HG03159 (cell line): ENCODE data around the gene CREG1.
"Not testable (repeated sequence)": the region's sequence is repeated elsewhere in the genome, so short reads cannot be mapped to it uniquely, and the experiment has no call there.

ENCODE experiments used
- ATAC-seq: cut with Tn5 transposase; IDR thresholded peaks from one replicate; pipeline ENCODE4 v1.9.1; 2021; ENCODE audit warnings: mild to moderate bottlenecking, moderate library complexity; ENCODE audit not compliant: unreplicated experiment

Gene CREG1

GRCh38 chr1:167564612-167565270 lies 11.2 kb upstream of the CREG1 start:
- ATAC-seq, result no peak

DNA sequence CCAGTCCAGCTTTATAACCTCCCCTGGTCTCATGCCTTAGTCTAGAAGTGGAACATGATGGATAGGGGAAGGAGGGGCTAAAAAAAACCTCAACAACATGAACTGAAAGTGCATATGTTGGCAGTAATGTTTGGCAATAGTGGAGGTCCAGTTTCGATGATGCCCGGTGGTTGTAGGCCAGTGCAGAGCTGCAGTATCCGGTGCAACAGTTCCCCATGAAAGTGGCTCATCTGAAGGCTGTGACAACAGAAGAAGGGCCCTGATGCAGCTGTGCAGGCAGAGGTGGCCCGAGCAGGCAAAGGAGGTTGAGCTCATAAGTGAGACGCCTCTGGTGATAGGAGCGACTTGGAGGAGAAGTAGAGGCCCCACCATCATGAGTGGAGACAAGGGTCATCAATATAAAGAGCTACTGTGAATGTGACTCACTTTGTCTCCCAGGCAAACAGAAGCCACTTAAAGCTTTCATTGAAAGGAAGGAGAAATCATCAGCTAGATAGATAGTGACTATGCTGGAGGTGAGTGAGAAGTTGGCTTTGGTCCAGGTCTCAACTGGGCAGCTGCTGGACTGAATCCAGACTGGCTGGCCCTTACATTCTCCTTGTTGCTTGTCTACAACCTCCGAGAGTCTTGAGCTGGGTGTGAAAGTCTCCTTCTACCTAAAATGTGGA lies 10.2 kb upstream of the CREG1 start:
- no peak for ATAC-seq

DNA sequence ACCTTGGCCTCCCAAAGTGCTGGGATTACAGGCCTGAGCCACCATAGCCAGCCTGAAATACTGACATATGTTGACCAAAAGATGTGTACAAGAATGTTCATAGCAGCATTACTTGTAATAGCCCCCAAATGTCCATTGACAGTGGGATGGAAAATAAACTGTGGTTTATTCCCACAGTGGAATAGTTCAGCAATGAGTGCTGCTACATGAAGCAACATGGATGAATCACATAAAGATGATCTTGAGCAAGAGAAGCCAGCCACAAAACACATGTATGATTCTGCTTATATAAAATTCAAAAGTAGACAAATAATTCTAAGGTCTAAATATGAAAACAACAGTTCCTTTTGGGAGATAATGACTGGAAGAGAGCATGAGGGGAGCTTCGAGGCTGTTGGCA lies 9.1 kb upstream of the CREG1 start:
- ATAC-seq, result no peak

DNA sequence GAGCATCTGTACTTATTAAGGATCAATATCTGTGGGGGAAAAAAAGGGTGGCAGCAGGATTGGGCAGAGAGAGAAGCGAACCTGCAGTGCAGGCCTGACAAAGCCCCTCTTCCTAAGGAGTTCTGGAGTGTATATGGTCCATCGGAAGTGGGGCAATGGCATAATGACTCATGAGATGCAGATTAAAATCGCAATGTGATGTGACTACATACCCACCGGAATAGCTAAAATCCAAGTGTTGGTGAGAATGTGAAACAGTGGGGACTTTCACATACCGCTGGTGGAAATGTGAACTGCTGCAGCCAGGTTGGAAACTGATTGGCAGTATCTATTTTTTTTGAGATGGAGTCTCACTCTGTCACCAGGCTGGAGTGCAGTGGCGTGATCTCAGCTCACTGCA lies 8.2 kb upstream of the CREG1 start:
- no peak for ATAC-seq

DNA sequence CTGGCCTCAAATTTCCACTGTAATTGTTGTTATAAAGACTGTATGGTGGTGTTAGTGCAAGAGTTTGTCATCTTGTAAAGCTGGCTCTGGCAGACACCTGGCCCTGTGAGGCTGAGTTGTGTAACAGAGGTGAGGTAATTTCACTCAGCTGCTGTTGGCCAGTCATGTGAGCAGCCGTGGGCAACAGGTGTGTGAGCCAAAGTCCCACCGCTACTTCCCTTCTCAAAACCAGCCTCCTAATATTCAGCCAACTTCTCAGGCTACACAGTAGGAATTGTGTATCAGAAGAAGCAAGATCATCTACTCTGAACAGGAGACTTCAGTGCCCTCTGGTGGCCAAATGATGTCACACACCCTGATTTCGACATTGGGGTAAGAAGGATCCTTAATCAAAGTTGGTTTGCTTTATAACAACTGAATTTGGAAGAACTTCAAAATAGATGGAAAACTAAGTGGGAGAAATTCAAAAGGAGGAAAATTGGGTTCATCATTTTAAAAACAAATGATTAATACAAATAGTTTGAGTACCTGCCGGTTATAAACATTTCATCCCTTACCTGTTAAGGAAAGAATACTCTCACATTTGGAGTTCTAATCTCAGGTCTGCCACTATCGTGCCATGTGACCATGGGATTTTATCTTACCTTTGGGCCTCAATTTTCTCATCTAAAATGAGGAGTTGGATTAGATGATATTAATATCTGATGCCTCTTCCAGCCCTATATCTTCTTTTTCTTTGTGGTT lies 2.6 kb upstream of the CREG1 start:
- ATAC-seq, result peak; percentile 44

DNA sequence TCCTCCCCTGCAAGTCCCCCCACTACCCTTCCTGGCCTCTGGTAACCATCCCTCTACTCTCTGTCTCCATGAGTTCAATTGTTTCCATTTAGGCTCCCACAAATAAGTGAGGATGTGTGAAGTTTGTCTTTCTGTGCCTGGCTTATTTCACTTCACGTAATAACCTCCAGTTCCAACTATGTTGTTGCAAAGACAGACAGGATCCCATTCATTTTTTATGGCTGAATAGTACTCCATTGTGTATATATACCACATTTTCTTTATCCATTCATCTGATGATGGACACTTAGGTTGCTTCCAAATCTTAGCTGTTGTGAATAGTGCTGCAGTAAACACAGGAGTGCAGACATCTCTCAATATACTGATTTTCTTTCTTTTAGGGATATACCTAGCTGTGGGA lies 1.5 kb upstream of the CREG1 start:
- not testable (repeated sequence) for ATAC-seq

DNA sequence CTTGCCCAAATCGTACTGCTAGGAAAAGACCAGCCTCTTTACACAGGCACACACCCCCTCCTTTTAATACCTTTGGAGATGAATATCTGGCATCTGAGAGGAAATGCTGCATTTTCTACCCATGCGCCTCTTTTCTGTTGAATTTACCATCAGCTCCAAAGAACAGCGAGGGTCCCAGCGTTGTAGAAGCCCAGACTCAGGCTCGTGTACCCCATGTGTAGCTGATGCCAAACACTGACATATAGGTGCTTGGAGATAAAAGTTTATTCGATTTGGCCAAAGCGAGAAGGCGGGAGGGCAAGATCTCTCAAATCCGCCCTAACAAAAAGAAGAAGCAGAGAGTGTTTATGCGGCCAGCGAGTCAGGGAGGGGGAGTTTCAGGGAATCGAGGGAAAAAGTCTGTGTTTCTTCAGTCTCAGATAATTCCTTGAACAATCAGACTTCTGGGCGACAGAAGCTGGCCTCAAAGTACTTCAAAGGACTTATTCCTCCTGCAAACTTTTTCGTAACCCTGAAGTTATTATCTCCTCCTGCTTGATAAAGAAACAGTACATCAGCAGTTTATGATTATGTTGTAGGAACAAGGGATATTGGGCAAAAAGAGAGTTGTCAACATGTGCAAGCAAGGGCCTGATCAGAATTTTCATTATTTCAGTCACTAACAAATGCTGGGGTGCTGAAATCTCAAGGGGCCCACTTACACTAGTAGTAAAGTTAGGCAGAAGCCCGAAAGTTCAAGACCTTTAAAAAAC lies 642 bp upstream of the CREG1 start:
- peak; percentile 13 for ATAC-seq

- ATAC-seq, result no peak
Measured at GRCh38 chr1:167551362-167551761, 2.2 kb downstream of the CREG1 start.

DNA sequence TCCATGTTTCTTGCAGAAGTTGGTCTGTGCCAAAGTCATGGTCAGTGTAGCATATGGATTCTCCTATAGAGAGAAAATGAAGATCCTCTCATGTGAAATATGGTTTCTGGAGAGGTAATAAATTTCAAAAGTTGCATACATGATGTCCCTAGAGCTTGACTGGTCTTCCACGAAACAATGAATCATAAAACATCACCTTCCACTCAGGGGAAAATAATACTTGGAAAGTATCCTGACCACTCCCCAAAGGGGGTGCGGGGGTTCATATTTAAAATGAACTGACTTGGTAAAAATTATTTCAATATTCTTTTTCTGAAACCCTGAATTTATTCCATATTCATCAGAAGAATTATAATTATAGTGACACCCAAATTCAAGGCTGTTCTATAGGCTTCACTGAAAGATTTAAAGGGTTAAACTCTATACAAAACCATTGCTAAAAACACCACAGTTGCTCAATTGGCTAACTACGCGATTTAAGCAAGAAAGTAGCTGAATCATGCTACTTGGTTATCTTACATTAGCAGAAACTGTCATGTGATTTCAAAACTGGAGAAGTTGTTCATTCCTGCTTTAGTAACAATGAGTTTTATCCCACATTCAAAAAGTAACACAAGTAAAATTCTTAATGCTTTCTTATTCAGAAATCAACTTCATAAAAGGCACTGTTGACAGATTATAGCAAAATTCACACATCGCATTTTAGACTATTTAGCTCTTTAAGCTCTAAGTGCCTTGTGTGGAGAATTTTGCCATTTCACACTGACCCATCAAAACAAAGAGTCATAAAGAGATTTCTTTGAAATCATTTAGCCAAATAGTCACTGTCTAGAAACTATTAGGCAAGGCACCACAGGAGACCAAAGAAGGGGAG lies 5.3 kb downstream of the CREG1 start:
- ATAC-seq, result no peak

- ATAC-seq, result no peak
Measured at GRCh38 chr1:167546935-167547334, 6.6 kb downstream of the CREG1 start.

DNA sequence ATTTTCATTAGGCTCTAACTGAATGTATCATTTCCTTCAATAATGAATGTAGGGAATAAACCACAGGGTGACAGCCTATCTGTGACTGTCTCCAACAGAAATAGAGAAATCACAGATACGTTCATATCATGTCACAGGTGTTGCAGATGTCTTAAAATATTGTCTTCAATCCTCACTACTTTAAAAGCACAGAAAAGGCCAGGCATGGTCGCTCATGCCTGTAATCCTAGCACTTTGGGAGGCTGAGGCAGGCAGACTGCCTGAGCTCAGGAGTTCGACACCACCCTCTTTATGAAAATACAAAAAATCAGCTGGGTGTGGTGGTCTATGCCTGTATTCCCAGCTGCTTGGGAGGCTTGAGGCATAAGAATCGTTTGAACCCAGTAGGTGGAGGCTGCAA lies 8.2 kb downstream of the CREG1 start:
- ATAC-seq, result no peak

DNA sequence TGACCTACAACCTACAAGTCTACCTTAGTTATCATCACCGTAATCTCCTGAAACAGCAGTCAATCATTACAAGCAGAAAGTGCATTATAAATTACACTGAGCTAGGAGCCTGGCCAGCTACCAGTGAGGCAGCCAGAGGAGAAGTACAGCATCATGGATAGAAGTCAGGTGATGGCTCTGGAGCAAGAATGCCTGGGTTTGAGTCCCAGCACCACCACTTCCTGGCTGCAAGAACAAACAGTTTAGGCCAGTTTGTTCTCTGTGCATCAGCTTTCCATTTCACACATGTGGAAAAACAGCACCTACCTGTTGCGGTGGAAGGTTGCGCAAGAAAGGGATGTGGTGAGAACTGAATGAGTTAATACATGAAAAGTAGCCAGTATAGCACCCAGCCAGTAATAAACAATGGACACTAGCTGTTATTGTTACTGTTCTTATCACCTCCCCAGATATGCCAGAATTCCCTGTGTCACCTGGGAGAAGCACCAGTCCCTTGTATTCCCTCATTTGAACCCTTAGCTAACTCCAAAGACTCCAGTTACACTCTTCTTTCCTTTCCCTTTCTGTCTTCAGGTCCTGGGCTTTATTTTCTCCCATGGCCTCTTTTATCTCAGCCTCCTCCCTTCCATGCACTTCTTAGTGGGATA lies 9.0 kb downstream of the CREG1 start:
- ATAC-seq, result no peak

GRCh38 chr1:167543199-167543990 lies 10.2 kb downstream of the CREG1 start:
- ATAC-seq, result no peak

- no peak for ATAC-seq
Measured at GRCh38 chr1:167542109-167543032, 11.2 kb downstream of the CREG1 start.

DNA sequence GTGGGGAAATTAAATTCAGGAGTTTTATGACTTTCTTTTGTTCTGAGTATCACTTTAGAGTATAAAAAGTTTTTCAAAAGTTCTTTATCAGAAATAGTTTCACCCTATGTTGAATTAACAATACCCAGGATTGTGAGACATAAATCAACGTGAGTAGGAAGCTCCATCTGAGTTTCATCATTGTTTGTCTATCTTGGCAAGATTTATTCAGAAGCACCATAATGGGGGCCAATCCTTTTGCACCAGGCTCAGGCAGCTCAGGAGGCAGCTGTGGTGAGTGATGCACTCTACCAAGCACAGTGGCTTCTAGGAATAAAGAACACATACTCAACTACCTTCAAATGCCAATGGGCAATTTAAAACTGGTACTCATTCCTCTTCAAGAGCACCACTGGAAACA lies 12.0 kb downstream of the CREG1 start:
- no peak for ATAC-seq

DNA sequence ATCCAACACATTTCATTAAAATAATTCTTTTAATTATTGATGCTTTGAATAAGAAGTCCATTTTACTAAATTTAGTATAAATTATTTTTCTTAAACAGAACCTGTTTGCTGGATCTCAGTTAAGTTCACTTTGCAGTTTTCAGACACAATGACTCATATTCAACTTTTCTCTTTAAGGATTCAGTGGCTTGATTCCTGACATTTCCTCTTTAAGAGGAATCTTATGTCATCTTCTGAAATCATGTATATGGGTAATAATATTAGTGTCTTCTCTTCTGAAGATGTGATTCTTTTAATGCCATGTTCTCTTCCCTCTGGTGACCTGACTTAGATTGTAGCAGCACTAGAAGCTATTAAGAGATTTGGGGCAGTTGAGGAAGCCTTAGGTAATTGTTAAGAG lies 12.6 kb downstream of the CREG1 start:
- no peak for ATAC-seq

DNA sequence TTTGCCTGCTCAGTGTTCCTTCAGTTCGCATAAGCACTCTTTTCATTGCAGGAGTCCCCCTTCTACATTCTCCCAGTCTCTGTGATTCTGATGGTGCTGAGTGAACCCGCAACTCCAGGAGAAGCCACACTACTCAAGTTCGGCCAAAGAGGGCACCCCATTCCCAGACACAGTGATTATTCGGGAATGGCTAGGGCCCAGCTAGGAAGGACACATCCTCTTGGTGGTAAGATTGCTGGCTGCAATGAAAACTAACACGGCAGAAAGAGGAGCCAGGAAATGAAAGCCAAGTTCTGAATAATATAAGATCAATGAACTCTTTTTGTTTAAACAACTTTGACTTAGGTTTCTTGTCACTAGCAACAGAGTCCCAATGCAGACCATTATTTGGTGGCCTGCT lies 14.9 kb downstream of the CREG1 start:
- ATAC-seq, result no peak

DNA sequence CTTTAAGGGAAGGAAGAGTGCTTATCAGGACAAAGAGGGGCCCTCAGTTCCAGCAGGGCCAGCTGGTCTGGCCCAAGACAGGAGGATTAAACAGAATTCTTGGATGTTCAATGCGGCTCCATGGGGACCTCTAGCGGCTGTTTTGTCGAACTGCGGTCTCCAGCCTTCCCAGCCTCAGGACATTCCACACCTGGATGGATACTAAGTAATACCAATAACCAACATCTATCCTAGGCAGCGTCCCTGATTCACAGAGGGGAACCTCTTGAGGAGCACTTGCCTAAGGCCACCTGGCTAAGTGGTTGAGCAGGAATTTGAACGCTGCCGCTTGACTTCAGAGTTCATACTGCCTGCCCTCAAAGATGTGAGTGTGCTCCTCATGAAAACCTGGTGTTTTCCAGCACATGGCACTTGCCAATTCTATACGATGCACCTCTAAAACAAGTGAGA lies 19.7 kb downstream of the CREG1 start:
- ATAC-seq, result peak; percentile 62
